G401 (cell line): ENCODE data around the gene THAP5. TPM values are rescaled to one million over a fixed set of nuclear protein-coding genes. Genes with fewer than 3 reads are reported as not detected.

Experiments
- DNase-seq: peaks from one replicate; pipeline ENCODE4 v3.0.0-alpha.2; 2015; ENCODE audit warnings: low spot score
- in situ Hi-C: cut with HindIII; loops from 2 replicates; pipeline ENCODE4 v1.10.0; 2016; ENCODE audit warnings: low sequenced_read_pairs, mixed read lengths
- total RNA-seq: library from RNA; depleted of rRNA; stranded (reverse); fragments of >200 nt; shearing (Covaris generic); gene quantifications from 2 replicates; pipeline ENCODE4 v1.2.3, GENCODE V29; 2014; rRNA removed

The THAP5 gene, protein sequence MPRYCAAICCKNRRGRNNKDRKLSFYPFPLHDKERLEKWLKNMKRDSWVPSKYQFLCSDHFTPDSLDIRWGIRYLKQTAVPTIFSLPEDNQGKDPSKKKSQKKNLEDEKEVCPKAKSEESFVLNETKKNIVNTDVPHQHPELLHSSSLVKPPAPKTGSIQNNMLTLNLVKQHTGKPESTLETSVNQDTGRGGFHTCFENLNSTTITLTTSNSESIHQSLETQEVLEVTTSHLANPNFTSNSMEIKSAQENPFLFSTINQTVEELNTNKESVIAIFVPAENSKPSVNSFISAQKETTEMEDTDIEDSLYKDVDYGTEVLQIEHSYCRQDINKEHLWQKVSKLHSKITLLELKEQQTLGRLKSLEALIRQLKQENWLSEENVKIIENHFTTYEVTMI
- total RNA-seq: 17.6 and 31.0 TPM in 2 replicates

DNA sequence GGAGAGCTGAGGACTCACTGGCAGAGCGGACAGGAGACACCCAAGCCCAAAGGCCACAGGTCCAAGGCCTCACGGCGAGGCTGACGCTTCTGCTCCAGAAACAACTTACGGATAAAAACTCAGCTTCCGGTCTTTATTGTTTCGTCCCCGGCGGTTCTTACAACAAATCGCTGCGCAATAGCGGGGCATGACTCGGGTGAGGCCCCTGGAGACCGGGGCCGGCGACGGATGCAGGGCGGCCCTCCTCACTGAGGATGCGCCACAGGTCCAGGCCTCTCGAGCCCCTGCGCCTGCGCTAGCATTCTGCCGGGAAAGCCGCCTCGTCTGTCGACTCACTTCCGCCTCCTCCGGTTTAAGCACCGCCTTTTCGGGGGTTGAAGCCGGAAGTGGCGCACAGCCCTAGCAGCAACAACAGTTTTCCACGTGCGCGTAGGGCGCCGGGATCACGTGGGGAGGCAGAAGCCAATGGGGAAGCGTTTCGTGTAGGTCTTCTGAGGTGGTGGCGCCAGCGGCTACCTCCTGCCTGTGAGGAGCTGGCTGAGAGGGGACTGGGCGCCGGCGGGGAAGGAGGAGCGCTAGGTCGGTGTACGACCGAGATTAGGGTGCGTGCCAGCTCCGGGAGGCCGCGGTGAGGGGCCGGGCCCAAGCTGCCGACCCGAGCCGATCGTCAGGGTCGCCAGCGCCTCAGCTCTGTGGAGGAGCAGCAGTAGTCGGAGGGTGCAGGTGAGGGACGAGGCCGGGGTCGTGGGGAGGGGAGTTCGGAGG, at the start of gene THAP5, which contains the start of gene DNAJB9:
THAP5 (minus strand) TSS at position 326 of the 765 bp plus-strand sequence; CDS start at position 189, 137 bp downstream.
DNAJB9 (plus strand) TSS at position 494 of the 765 bp plus-strand sequence. CDS start 1,853 bp downstream, outside the sequence.
- in situ Hi-C loops: no loop called here

DNA sequence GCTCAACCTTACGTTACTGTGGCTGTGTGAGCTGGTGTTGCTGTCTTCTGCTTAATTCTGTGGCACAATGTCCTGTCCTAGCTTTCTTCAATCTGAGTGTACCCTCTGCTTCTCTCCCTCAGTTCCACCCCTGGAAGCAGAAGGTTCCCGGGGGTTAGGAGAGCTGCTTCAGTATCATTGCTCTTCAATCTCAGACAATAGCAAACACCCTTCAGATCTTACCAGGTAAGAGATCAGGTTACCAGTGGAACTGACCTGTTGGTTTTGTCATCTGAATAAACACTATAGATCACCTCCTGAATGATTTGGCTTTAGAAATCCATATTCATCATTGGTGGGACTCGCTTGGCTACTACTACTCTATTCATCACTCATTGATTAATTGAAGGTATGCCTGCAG, 48.5 kb upstream of the THAP5 start:
- in situ Hi-C loops: no loop called here
- DNase-seq: no peak

More for the DNA sequence above, at the start of gene THAP5, which contains the start of gene DNAJB9:
- peak; percentile 100 for DNase-seq

DNA sequence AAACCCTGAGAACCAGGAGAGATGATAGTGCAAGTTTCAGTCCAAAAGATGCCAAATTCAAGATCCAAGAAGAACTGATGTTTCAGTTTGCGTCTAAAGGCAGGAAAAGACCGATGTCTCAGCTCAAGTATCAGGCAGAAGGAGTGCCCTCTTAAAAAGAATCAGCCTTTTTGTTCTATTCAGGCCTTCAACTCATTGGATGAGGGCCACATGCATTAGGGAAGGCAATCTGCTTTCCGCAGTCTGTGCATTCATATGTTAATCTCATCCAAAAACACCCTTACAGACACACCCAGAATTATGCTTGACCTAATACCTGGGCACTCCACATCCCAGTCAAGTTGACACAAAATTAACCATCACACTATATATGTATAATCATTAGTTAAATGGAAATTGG, 45.4 kb upstream of the THAP5 start:
- DNase-seq: no peak
- in situ Hi-C loops: no loop called here

DNA sequence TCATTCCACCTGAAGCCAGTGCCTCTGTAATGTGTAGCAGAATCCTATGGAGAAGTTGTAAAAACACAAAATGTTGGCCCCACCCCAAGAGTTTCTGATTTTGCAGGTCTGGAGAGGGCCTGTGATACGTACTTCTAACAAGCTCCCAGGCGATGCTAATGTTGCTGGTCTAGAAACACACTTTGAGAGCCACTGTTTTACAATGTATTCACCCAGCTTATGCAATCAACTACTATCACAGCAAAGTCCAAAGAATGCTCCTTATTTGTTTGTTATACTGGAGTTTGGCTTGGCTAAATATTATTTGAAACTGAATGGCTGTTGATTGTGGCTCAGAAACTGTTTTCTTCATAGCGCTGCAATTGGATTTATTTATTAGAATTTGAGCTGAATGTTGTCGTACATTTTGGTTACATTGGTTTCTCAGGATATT, 44.5 kb upstream of the THAP5 start:
- in situ Hi-C loops: no loop called here
- DNase-seq: no peak

DNA sequence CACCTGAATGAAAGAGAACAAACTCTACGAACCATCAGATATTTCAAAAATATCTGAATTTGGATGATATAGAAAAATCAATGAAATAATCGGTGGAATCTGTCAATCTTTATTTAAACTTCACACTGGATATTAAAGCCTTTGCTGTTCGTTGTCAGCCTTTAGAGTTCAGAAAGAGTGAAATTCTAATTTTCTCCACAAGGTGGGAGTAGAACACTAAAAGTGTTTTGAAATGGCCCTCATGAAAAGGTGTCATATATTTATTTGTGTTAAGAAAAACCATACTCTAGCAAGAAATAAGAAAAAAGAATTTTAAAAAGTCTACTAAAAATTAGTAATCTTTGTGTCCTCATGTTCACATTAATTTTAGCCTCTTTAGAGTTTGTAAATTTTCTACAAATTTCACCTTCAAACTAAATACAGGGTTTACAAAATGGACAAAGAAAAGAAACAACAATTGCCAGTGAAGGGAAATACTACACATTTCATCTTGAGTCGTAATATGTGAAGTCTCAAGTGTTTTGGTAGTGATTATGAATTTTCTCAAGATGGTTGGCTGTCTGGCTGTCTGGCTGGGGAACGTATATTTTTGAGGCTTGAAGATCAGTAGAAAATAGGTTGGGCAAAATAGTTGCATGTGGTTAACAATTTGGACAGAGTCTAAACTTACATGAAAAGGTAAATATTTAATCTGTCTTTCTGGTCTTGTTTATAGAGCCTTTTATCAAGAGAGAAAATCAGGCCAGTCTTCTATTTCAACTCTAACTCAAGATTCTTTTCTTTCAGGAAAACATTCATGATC, 43.8 kb upstream of the THAP5 start:
- in situ Hi-C loops: no loop called here

DNA sequence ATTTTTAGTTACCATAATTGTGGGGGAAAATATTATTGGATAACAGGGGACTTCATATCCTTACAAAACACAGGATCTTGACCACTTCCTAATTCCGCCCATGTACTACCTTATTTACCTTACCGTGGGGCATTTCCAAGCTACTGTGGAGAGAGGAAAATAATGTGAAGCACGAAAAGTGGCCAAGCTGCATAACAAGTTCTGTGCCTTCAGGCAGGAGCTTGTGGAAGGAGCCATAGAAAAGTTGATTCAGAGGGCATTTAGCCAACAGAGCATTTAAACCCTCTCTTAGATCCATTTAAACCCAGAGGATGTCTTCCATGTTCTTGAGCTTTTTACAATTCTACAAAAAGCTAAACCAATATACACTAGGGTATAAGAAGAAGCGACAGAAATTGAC, 41.8 kb upstream of the THAP5 start:
- in situ Hi-C loops: no loop called here
- DNase-seq: no peak

More for the DNA sequence above, 43.8 kb upstream of the THAP5 start:
- peak; percentile 63 for DNase-seq

DNA sequence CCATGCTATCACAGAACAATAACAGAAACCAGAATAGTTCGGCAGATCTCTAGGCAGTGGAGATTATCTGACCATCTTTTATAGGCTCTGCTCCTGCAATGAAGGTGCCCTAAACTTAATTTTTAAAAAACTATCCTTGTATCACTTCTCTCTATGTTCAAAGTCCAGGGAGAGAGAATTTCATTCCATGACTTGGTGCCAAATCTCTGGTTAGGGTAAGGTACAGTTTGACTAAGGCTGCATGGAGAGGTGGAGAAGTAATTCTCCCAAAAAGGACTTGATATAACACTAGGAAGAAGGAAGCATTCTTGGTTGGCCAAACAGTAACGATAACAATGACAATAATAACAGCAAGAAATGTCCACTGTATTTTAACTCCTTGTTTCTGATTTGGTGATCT, 40.1 kb upstream of the THAP5 start:
- no peak for DNase-seq
- in situ Hi-C loops: no loop called here

DNA sequence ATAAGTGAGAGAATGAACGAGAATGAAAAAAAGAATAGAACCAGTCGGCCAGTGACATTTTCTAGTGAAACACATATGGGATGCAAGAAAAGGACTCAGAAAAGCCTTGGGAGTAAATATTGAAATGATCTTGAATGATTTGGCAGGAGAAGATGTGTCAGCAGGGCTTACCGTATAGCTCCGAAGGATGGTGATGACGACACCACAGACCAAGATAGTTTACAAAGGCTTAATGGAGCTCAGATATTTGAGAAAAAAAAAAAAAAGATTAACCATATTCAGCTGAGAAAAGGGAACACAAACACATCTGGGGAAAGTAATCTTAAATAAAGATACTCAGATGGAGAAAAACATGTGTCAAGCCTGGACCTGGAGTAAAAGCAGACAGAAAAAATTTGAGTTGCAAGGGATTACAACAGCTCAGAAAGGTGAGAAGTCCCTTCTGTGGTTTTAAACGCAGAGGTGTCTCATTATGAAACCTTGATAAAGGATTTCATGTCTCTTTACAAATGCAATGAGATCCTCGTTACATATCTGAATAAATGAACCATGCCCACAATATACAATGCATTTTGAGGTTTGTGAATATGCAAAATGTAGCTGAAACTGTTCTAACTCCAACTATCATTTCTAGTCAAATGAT, 36.2 kb upstream of the THAP5 start:
- in situ Hi-C loops: no loop called here

DNA sequence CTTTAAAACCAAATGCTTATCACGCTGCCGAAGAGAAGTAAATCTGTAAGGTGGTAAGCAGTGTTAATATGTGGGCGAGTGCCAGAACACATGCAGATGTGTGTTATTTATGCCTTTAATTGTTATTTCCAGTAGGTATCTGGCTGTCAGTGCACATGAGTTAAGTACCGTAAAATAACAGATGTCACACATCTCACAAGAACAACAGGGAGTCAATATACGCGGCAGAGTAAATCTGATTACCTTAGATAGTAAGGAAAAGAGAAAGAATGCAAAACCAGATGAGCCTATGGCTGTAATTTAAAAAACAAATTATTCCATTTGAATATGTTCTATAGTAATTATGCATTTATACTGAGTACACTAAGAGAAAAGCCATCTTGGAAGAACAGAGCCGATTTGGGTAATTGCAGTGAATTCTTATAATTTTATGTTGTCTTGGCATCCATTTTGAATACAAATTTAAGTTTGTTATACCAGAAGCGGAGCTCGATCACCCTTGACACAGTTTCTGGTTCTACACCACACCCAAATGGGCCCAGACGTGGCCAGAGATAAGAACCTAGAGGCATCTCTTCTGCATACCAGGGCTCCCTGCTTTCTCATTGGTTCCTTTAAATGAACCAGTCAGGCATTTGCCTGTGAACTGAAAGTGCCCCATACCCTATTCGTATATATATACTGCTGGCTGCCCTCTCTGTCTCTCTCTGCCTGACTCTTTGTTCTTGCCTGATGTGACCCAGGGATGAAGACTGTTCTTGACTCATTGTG, 35.0 kb upstream of the THAP5 start:
- in situ Hi-C loops: no loop called here
- no peak for DNase-seq

More for the DNA sequence above, 36.2 kb upstream of the THAP5 start:
- DNase-seq: no peak

DNA sequence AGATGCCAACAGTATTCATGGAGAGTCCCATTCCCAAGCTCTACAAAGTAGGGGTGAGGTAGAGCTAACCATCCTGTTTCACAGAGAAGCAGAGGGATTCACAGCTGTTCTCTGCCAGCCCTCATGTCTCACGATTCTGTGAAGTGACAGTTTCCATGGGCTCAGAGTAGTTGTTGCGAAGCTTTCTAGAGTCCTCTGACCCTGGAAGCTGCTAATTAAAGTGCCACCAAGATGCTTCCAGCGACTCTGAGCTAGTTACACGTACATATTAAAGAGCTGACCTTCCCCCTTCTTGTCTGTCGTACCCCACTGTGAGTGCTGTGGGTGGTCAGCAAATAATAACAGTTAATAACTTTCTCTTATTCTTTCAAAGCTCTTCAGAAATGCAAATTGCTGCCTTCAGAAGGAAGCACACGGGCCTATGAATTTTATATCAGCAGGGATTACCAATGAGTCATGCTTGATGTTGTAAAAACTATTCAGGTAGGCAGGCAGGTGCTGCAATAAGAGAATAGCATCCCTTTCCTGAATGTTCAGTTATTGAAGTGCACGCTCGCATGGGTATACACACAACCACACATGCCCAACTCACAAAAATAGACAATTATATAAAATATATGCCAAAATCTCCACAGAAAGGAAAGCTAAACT, 34.3 kb upstream of the THAP5 start:
- no peak for DNase-seq
- in situ Hi-C loops: no loop called here

DNA sequence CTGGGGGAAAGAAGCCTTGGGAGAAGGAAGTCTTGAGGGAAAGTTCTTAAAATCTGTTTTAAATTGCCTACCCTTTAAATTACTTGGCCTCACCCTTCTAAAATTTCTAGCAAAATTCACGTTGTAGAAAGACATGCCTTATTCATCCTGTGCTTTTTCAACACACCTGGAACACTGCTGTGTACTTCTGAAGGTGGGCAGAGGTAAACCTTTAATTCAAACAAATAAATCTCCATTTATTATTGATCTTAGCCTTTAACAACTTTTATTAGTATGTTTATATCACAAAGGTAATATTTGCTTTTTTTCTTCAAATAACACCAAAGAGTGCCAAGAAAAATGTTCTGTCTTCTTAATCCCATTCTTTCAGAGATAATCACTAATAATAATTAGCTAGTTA, 30.9 kb upstream of the THAP5 start:
- DNase-seq: no peak
- in situ Hi-C loops: no loop called here

DNA sequence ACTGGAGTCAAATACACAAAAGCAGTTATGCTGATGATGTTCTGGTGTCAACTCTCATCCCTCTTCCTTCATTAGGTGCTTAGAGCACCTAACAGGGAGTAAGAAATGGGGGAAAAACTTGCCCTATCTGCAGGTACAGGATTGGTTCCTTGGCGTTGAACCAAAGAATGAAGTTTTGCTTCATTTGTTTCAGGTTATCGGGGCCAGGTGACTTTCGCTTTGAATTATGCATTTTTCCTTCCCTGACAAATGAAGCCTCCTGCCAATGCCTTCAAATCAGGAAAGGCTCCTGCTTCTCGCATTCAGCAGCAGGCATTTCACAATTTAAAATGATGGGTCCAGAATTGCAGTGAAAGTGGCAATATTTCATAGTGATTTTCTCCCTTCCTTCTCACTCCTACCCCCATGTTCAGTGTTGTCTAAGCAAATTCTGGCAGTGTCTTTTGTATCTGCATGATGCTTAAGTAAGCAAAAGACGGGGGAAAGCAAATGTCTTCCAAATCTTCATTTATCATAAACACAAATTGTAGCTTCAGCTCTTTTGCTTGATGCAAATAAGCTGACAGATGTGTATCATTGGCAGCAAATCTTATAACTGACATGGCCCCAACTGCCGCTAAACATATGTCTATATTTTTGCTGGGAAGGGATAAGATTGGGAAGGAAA, 29.5 kb upstream of the THAP5 start:
- in situ Hi-C loops: no loop called here
- no peak for DNase-seq

DNA sequence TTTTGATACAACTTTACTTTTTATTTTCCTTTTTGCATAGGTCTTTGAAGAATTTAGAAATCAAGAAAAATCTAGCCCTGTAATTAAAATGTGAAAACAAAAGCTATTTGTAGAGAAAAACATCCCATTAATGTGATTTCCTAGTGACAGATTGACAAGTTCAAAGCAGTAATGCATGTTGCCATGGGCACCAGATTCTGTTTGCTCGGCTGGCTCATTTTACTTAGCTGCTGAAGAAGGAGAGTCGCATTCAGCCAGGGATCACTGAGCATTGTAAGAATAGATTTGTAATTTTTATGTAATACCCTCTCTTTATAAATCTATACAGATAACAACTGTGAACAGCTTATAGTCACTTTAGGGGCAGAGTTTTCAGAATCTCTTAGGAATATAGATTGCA, 28.6 kb upstream of the THAP5 start:
- in situ Hi-C loops: no loop called here
- DNase-seq: no peak

DNA sequence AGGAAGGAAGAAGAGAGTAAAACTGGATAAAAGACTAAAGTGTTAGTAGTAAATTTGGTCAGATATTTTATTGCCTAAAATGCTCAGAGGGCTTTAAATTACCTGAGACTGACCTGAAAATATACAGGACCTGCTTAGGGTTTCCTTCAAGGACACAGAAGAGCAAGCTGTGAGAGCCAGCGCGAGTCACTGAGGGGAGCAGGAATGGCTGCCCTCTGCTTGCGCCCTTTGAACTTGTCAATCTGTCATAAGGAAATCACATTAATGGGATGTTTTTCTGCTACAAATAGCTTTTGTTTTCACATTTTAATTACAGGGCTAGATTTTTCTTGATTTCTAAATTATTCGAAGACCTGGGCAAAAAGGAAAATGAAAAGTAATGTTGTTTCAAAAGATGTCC, 27.1 kb upstream of the THAP5 start:
- in situ Hi-C loops: no loop called here
- DNase-seq: no peak

DNA sequence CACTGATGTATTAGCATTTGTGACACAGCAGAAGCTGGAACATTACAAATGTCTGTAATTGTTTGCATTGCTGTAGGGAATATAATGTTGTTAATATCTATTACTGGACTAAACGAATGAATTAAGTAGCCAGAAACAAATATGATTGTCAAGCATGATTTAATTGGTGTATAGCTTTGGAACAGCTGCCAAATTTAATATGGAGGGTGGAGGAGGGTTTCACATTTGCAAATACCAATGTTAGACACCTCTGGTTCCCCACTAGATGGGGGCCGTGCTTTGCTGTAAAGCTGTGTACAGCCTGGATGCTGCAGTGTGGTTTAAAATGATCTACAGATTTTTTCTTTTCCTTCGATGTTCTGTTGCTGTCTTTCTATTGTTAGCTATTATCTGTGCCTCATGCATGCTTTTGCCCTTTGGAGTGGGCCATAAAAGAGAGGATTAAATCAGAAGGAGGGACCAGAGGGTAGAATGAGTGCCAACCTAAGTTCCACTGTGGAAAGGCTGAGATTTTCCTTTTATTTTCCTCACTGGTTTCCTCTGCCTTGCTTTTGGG, 23.2 kb upstream of the THAP5 start:
- DNase-seq: peak; percentile 27
- in situ Hi-C loops: no loop called here

DNA sequence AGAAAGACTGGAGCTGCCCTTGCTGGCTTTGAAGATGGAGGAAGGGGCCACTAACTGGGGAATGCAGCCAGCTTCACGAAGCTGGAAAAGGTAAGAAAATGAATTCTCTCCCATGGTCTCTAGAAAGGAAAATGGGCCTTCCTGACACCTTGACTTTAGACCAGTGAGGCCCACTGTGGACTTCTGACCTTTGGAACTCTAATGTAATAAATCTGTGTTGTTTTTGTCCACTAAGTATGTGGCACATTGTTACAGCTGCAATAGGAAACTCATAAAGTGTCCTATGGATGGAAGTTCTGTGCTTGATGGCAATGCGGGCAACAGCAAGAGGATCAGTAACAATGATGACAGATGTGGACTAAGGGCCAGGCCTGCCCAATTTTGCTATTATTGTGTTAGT, 21.1 kb upstream of the THAP5 start:
- in situ Hi-C loops: no loop called here
- DNase-seq: no peak

DNA sequence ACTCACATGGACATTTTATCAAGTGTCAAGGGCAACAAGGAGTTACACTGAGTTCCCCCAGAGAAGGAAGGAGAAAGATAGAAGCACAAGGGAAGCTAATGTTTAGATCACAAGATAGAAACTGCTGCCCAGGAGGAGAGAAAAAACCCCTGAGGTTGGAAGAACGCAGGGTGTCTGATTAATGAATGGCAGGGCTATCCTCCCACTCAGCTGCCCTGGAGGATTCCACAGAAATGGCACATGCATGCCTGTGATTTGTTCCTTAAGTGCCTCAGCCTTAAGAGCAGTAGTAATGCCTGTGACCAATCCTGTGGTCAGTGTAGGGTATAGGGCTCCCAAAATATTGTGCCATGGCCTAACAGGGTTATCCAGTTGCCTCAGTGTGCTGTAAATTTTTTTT, 20.4 kb upstream of the THAP5 start:
- no peak for DNase-seq
- in situ Hi-C loops: no loop called here
